HEK293 (cell line): ENCODE data around the gene ATP8A1.

Experiments used
- CTCF ChIA-PET: fragments of 350-600 bp; formaldehyde crosslinking; extraction: SDS; loops from one replicate; lab custom pipeline; 2021; ENCODE audit warnings: antibody characterized with exemption; lab: Yijun Ruan, JAX
- POLR2A ChIA-PET: fragments of 300-600 bp; formaldehyde crosslinking; extraction: SDS; loops from one replicate; lab custom pipeline; 2020; ENCODE audit warnings: antibody characterized with exemption, inconsistent platforms; lab: Yijun Ruan, JAX
- H3K27ac ChIP-seq: fragments of 200-500 bp; sonication (Bioruptor generic); 2 replicates; pipeline ENCODE4 v1.5.1; 2014; ENCODE audit warnings: low read depth, low read length, control low read depth, inconsistent platforms; ENCODE audit errors: extremely low read depth
- H3K36me3 ChIP-seq, 2 experiments: fragments of 200-500 bp in 1 of 2; sonication (Bioruptor generic) in 1 of 2; 1 replicate in 1 of 2; 2 replicates in 1 of 2; pipeline ENCODE4 v1.5.1; 2014 to 2017; ENCODE audit warnings: inconsistent platforms in 2 of 2, low read length in 2 of 2; ENCODE audit not compliant: control insufficient read depth in 2 of 2, insufficient read depth in 1 of 2
- H3K4me1 ChIP-seq: fragments of 200-500 bp; sonication (Bioruptor generic); 2 replicates; pipeline ENCODE4 v1.5.1; 2014; ENCODE audit warnings: mild to moderate bottlenecking, low read length, inconsistent platforms; ENCODE audit not compliant: control insufficient read depth, insufficient read depth
- H3K4me3 ChIP-seq: 2 replicates; pipeline ENCODE4 v1.5.1; 2011; ENCODE audit warnings: low read depth, mild to moderate bottlenecking, control low read depth, low read length, moderate library complexity
- H3K9me3 ChIP-seq: fragments of 200-500 bp; sonication (Bioruptor generic); 2 replicates; pipeline ENCODE4 v1.5.1; 2014; ENCODE audit warnings: low read depth, low read length, inconsistent platforms; ENCODE audit not compliant: control insufficient read depth, insufficient read depth
- BCL11B ChIP-seq: fragments of 450-650 bp; formaldehyde crosslinking; IDR thresholded peaks from 2 replicates; pipeline ENCODE4 v1.5.1; 2016; ENCODE audit warnings: low read depth, missing biosample characterization, missing genetic modification characterization
- CTCF ChIP-seq: fragments of 450-650 bp; formaldehyde crosslinking; IDR thresholded peaks from 2 replicates; pipeline ENCODE4 v1.5.1; 2016; ENCODE audit warnings: missing biosample characterization, missing genetic modification characterization
- ELK4 ChIP-seq: IDR thresholded peaks from 2 replicates; pipeline ENCODE4 v1.6.1; 2011; ENCODE audit warnings: mild to moderate bottlenecking, low read depth, low read length, borderline replicate concordance
- HOXC10 ChIP-seq: sonication (generic); formaldehyde crosslinking; IDR thresholded peaks from 2 replicates; pipeline ENCODE4 v1.8.1; 2023; ENCODE audit warnings: mild to moderate bottlenecking, missing genetic modification reagents
- SCRT1 ChIP-seq: fragments of 450-650 bp; formaldehyde crosslinking; IDR thresholded peaks from 2 replicates; pipeline ENCODE4 v1.5.1; 2016; ENCODE audit warnings: missing biosample characterization, missing genetic modification characterization, borderline replicate concordance
- TRIM28 ChIP-seq: IDR thresholded peaks from 2 replicates; pipeline ENCODE4 v1.6.1; 2011; ENCODE audit warnings: low read length, control low read depth, borderline replicate concordance
- ZBTB17 ChIP-seq: fragments of 450-650 bp; formaldehyde crosslinking; IDR thresholded peaks from 2 replicates; pipeline ENCODE4 v1.5.1; 2016; ENCODE audit warnings: missing biosample characterization, missing genetic modification characterization
- ZBTB7A ChIP-seq: fragments of 450-650 bp; formaldehyde crosslinking; IDR thresholded peaks from 2 replicates; pipeline ENCODE4 v1.5.1; 2016; ENCODE audit warnings: low read depth, missing biosample characterization, missing genetic modification characterization
- ZFP37 ChIP-seq: fragments of 450-650 bp; formaldehyde crosslinking; IDR thresholded peaks from 2 replicates; pipeline ENCODE4 v1.5.1; 2016; ENCODE audit warnings: missing biosample characterization, missing genetic modification characterization
- ZFP69B ChIP-seq: fragments of 450-650 bp; formaldehyde crosslinking; IDR thresholded peaks from 2 replicates; pipeline ENCODE4 v1.5.1; 2016; ENCODE audit warnings: missing biosample characterization, missing genetic modification characterization
- ZNF132 ChIP-seq: fragments of 450-650 bp; formaldehyde crosslinking; IDR thresholded peaks from 2 replicates; pipeline ENCODE4 v1.5.1; 2017; ENCODE audit warnings: missing biosample characterization, missing genetic modification characterization, borderline replicate concordance
- ZNF140 ChIP-seq: fragments of 450-650 bp; formaldehyde crosslinking; IDR thresholded peaks from 2 replicates; pipeline ENCODE4 v1.5.1; 2016; ENCODE audit warnings: missing biosample characterization, missing genetic modification characterization
- ZNF24 ChIP-seq: fragments of 450-650 bp; formaldehyde crosslinking; IDR thresholded peaks from 2 replicates; pipeline ENCODE4 v1.5.1; 2016; ENCODE audit warnings: missing biosample characterization, missing genetic modification characterization
- ZNF26 ChIP-seq: fragments of 450-650 bp; formaldehyde crosslinking; IDR thresholded peaks from 2 replicates; pipeline ENCODE4 v1.5.1; 2016; ENCODE audit warnings: missing biosample characterization, missing genetic modification characterization
- ZNF280D ChIP-seq: fragments of 450-650 bp; formaldehyde crosslinking; IDR thresholded peaks from 2 replicates; pipeline ENCODE4 v1.5.1; 2016; ENCODE audit warnings: missing biosample characterization, missing genetic modification characterization
- ZNF302 ChIP-seq: fragments of 450-650 bp; formaldehyde crosslinking; IDR thresholded peaks from 2 replicates; pipeline ENCODE4 v1.5.1; 2016; ENCODE audit warnings: missing biosample characterization, missing genetic modification characterization, low read depth
- ZNF530 ChIP-seq: fragments of 450-650 bp; formaldehyde crosslinking; IDR thresholded peaks from 2 replicates; pipeline ENCODE4 v1.5.1; 2016; ENCODE audit warnings: low read depth, missing biosample characterization, missing genetic modification characterization
- ZNF549 ChIP-seq: fragments of 450-650 bp; IDR thresholded peaks from 2 replicates; pipeline ENCODE4 v1.5.1; 2018; ENCODE audit warnings: missing biosample characterization, missing genetic modification characterization, mild to moderate bottlenecking, inconsistent platforms, moderate library complexity
- ZNF621 ChIP-seq: fragments of 450-650 bp; formaldehyde crosslinking; IDR thresholded peaks from 2 replicates; pipeline ENCODE4 v1.5.1; 2017; ENCODE audit warnings: missing biosample characterization, missing genetic modification characterization
- ZNF624 ChIP-seq: fragments of 450-650 bp; formaldehyde crosslinking; IDR thresholded peaks from 2 replicates; pipeline ENCODE4 v1.5.1; 2017; ENCODE audit warnings: missing biosample characterization, missing genetic modification characterization
- ZNF670 ChIP-seq: fragments of 450-650 bp; formaldehyde crosslinking; IDR thresholded peaks from 2 replicates; pipeline ENCODE4 v1.5.1; 2016; ENCODE audit warnings: missing biosample characterization, missing genetic modification characterization, low read depth
- ZNF677 ChIP-seq: fragments of 450-650 bp; IDR thresholded peaks from 2 replicates; pipeline ENCODE4 v1.5.0; 2018; ENCODE audit warnings: missing biosample characterization, mild to moderate bottlenecking, missing genetic modification characterization, moderate library complexity
- ZNF692 ChIP-seq: fragments of 450-650 bp; formaldehyde crosslinking; IDR thresholded peaks from 2 replicates; pipeline ENCODE4 v1.5.1; 2016; ENCODE audit warnings: missing biosample characterization, missing genetic modification characterization
- ZNF768 ChIP-seq: fragments of 450-650 bp; formaldehyde crosslinking; IDR thresholded peaks from 2 replicates; pipeline ENCODE4 v1.5.1; 2018; ENCODE audit warnings: missing biosample characterization, mild to moderate bottlenecking, missing genetic modification characterization
- ZNF791 ChIP-seq: fragments of 450-650 bp; formaldehyde crosslinking; IDR thresholded peaks from 2 replicates; pipeline ENCODE4 v1.5.1; 2016; ENCODE audit warnings: missing biosample characterization, missing genetic modification characterization
- ZNF792 ChIP-seq: fragments of 450-650 bp; formaldehyde crosslinking; IDR thresholded peaks from 2 replicates; pipeline ENCODE4 v1.5.1; 2016; ENCODE audit warnings: missing biosample characterization, missing genetic modification characterization
- ZSCAN4 ChIP-seq: fragments of 450-650 bp; formaldehyde crosslinking; IDR thresholded peaks from 2 replicates; pipeline ENCODE4 v1.5.1; 2017; ENCODE audit warnings: missing biosample characterization, missing genetic modification characterization

Gene ATP8A1

GRCh38 chr4:42643685-42644084 lies 13.2 kb downstream of the ATP8A1 start:
- H3K4me1 ChIP-seq: peaks cover 8% of the 10 kb centered on the region
- ChIA-PET CTCF (no interaction called here), POLR2A (no interaction called here)
- H3K9me3 ChIP-seq: no peaks in the 10 kb centered on the region
- no peaks in the 10 kb centered on the region for H3K36me3 ChIP-seq
- no peak for TF ChIP-seq ZNF791 (tag by site-specific recombination)
- no peak for TF ChIP-seq ZBTB7A (tag by site-specific recombination)
- TF ChIP-seq ZNF24 (tag by site-specific recombination): no peak
- TF ChIP-seq ZNF280D: no peak
- no peak for TF ChIP-seq ZNF26
- TF ChIP-seq CTCF (tag by site-specific recombination): no peak
- no peak for TF ChIP-seq TRIM28
- no peak for TF ChIP-seq ZFP69B (tag by site-specific recombination)
- no peak for TF ChIP-seq ZNF549 (tag by site-specific recombination)
- TF ChIP-seq SCRT1: no peak
- no peak for TF ChIP-seq ZNF140 (tag by site-specific recombination)
- TF ChIP-seq ZNF624 (tag by site-specific recombination): no peak
- TF ChIP-seq ELK4: no peak
- no peak for TF ChIP-seq ZNF670 (tag by site-specific recombination)
- TF ChIP-seq ZBTB17 (tag by site-specific recombination): no peak
- no peak for TF ChIP-seq ZNF792 (tag by site-specific recombination)
- no peak for TF ChIP-seq ZFP37 (tag by site-specific recombination)
- TF ChIP-seq ZNF132 (tag by site-specific recombination): no peak
- TF ChIP-seq ZNF302: no peak
- no peak overlapping the region for H3K4me3 ChIP-seq
- H3K27ac ChIP-seq: no peak overlapping the region

GRCh38 chr4:42642845-42643615 lies 13.9 kb downstream of the ATP8A1 start:
- H3K4me1 ChIP-seq: peaks cover 10% of the 10 kb centered on the region
- H3K27ac ChIP-seq: no peak overlapping the region
- H3K4me3 ChIP-seq: no peak overlapping the region
- H3K36me3 ChIP-seq: no peaks in the 10 kb centered on the region
- H3K9me3 ChIP-seq: no peaks in the 10 kb centered on the region
- ChIA-PET CTCF (no interaction called here), POLR2A (interaction anchor here (1.7 kb wide), 1 partner anchor 14 kb away, joined by 5 read pairs; the partner anchor contains the start of gene ATP8A1)
- TF ChIP-seq ZNF621 (tag by site-specific recombination): no peak
- TF ChIP-seq ZNF530 (tag by site-specific recombination): no peak
- TF ChIP-seq ZNF692 (tag by site-specific recombination): no peak
- no peak for TF ChIP-seq ZNF768 (tag by site-specific recombination)
- no peak for TF ChIP-seq HOXC10 (CRISPR knock-in tag)
- no peak for TF ChIP-seq ZSCAN4 (tag by site-specific recombination)
- no peak for TF ChIP-seq BCL11B
- TF ChIP-seq ZNF677 (tag by site-specific recombination): no peak
